Measurements from ENCODE around the gene TREML4.
A peak's percentile ranks its signal among the peaks of the same experiment; 100 is the strongest.
"Not testable (repeated sequence)": the region's sequence is repeated elsewhere in the genome, so short reads cannot be mapped to it uniquely, and the experiment has no call there.

TREML4 gene

GRCh38 chr6:41208439-41209106, 19.6 kb upstream of the TREML4 start:
- DNase-seq: no peak

- peak; percentile 11 for DNase-seq
Observed at GRCh38 chr6:41209547-41210320, 18.4 kb upstream of the TREML4 start.

GRCh38 chr6:41214559-41215238, 13.4 kb upstream of the TREML4 start:
- no peak for DNase-seq

GRCh38 chr6:41215777-41216176, 12.4 kb upstream of the TREML4 start:
- no peak for DNase-seq

GRCh38 chr6:41216616-41217015, 11.5 kb upstream of the TREML4 start:
- no peak for DNase-seq

- no peak for DNase-seq
Observed at GRCh38 chr6:41222045-41222444, 6.1 kb upstream of the TREML4 start.

GRCh38 chr6:41222513-41222912, 5.6 kb upstream of the TREML4 start:
- DNase-seq: no peak

GRCh38 chr6:41224800-41225199, 3.3 kb upstream of the TREML4 start:
- DNase-seq: no peak

- DNase-seq: no peak
Observed at GRCh38 chr6:41226752-41227151, 1.4 kb upstream of the TREML4 start.

GRCh38 chr6:41228616-41229015, 467 bp downstream of the TREML4 start:
- no peak for DNase-seq

- no peak for DNase-seq
Observed at GRCh38 chr6:41229721-41230120, 1.6 kb downstream of the TREML4 start.

- no peak for DNase-seq
Observed at GRCh38 chr6:41231246-41231645, 3.1 kb downstream of the TREML4 start.

GRCh38 chr6:41232667-41233066, 4.5 kb downstream of the TREML4 start:
- no peak for DNase-seq

- DNase-seq: no peak
Observed at GRCh38 chr6:41236276-41236675, 8.1 kb downstream of the TREML4 start.

GRCh38 chr6:41237128-41237527, 9.0 kb downstream of the TREML4 start:
- no peak for DNase-seq

GRCh38 chr6:41239467-41240159, 11.5 kb downstream of the TREML4 start:
- no peak for DNase-seq

- DNase-seq: not testable (repeated sequence)
Observed at GRCh38 chr6:41246529-41246928, 18.4 kb downstream of the TREML4 start.

- DNase-seq: no peak
Observed at GRCh38 chr6:41247288-41247865, 19.2 kb downstream of the TREML4 start.

- no peak for DNase-seq
Observed at GRCh38 chr6:41247882-41248705, 19.9 kb downstream of the TREML4 start.

GRCh38 chr6:41252401-41253169, 24.4 kb downstream of the TREML4 start:
- no peak for DNase-seq

GRCh38 chr6:41255110-41255509, 27.0 kb downstream of the TREML4 start:
- no peak for DNase-seq
